Spinal cord (tissue), 10 donors: Measurements from ENCODE around the gene TRIO. TPM values are rescaled to one million over a fixed set of nuclear protein-coding genes. Genes with fewer than 3 reads are reported as not detected.
A peak's percentile ranks its signal among the peaks of the same experiment; 100 is the strongest.

Experiments used
- DNase-seq, 6 donors: peaks; one replicate each; pipeline versions ENCODE4 v3.0.0 to v3.0.0-alpha.2; 2013 to 2015; ENCODE audit warnings: low spot score in 6 of 6, low read depth in 4 of 6
- H3K27ac ChIP-seq: one replicate; pipeline ENCODE4 v1.5.1; 2013; ENCODE audit warnings: low read depth, low read length, control low read depth
- H3K27me3 ChIP-seq: one replicate; pipeline ENCODE4 v1.6.1; 2013; ENCODE audit warnings: low read length; ENCODE audit not compliant: control insufficient read depth, insufficient read depth
- H3K36me3 ChIP-seq: one replicate; pipeline ENCODE4 v1.6.1; 2013; ENCODE audit warnings: low read length; ENCODE audit not compliant: control insufficient read depth, insufficient read depth
- H3K4me1 ChIP-seq: one replicate; pipeline ENCODE4 v1.6.1; 2013; ENCODE audit warnings: low read length; ENCODE audit not compliant: control insufficient read depth, insufficient read depth
- H3K4me3 ChIP-seq: one replicate; pipeline ENCODE4 v1.5.1; 2013; ENCODE audit warnings: low read depth, low read length, control low read depth
- H3K9me3 ChIP-seq: one replicate; pipeline ENCODE4 v1.6.1; 2013; ENCODE audit warnings: low read length; ENCODE audit not compliant: control insufficient read depth, insufficient read depth
- WGBS: methylation state at CpG from one replicate; pipeline ENCODE4 v1.1.5; 2013; ENCODE audit warnings: missing lambda C conversion rate; ENCODE audit not compliant: insufficient coverage; 5-methylcytosine and 5-hydroxymethylcytosine counted together
- polyA plus RNA-seq, 2 donors: library from polyadenylated mRNA; unstranded; fragments of 120-200 nt; gene quantifications; one replicate each; pipeline ENCODE4 v1.2.1, GENCODE V29; 2013; ENCODE audit not compliant: insufficient read length in 2 of 2
- total RNA-seq, 2 donors: library from RNA; depleted of rRNA in 1 of 2; stranded (reverse); fragments of 120-200 nt in 1 of 2; fragments of >200 nt in 1 of 2; gene quantifications; one replicate each; pipeline versions ENCODE4 v1.2.3 to v1.2.4, GENCODE V29; 2013 to 2014
- donor health status: healthy.

TRIO gene
- total and polyA plus RNA-seq, 4 donors: 175 to 253 (median 240) TPM

DNA sequence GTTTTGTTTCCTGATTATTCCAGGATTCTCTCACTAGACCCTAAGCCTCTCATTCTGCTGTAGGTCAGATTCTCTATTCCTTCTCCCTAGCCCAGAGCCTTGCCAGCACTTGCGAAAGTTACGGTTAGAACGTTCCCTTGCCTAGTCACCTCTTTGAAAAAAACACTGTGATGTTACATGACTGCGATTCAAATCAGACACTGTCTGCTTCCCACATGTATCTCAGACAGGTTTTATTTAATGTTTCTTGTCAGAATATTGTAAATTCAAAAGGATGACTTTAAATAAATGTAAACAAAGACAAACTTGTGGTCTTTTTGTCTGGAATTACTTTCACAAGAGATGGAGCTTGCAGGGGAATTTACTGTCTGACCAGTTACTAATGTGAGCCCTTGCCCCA is 322.0 kb downstream of the TRIO start:
- H3K4me1 ChIP-seq: peaks cover 14% of the 10 kb centered on the region
- no peak overlapping the region for H3K27ac ChIP-seq
- H3K27me3 ChIP-seq: no peaks in the 10 kb centered on the region
- DNase-seq: no peak
- H3K9me3 ChIP-seq: no peaks in the 10 kb centered on the region
- peaks cover 46% of the 10 kb centered on the region for H3K36me3 ChIP-seq
- 100% methylated on average over 1 of the region's 4 CpGs for WGBS
- no peak overlapping the region for H3K4me3 ChIP-seq

DNA sequence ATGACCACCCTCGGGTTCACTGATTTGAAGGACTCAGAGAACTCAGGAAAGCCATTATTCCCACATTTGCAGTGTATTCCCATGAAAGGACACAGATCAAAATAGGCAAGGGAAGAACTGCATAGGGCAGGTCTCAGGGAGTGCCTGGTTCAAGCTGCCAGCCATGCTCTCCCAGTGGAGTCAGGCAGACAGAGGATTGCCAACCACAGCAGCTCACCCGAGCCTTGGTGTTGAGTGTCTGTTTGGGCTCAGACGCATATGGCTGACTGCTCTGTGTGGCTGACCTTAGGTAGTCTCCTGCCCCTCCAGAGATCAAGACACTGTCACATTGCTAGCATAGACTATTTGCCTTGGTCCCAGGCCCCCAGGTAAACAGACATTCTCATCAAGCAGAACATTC is 322.6 kb downstream of the TRIO start:
- DNase-seq: no peak
- peaks cover 14% of the 10 kb centered on the region for H3K4me1 ChIP-seq
- H3K9me3 ChIP-seq: no peaks in the 10 kb centered on the region
- no peak overlapping the region for H3K4me3 ChIP-seq
- 72% methylated on average over 2 of the region's 3 CpGs for WGBS
- H3K36me3 ChIP-seq: peaks cover 43% of the 10 kb centered on the region
- H3K27ac ChIP-seq: no peak overlapping the region
- no peaks in the 10 kb centered on the region for H3K27me3 ChIP-seq

- H3K27ac ChIP-seq: no peak overlapping the region
- H3K36me3 ChIP-seq: peaks cover 35% of the 10 kb centered on the region
- H3K9me3 ChIP-seq: no peaks in the 10 kb centered on the region
- DNase-seq: no peak
- no peak overlapping the region for H3K4me3 ChIP-seq
- H3K27me3 ChIP-seq: no peaks in the 10 kb centered on the region
- H3K4me1 ChIP-seq: peaks cover 14% of the 10 kb centered on the region
- WGBS: 100% methylated on average over 5 of the region's 8 CpGs
These were observed 324.1 kb downstream of the TRIO start for GRCh38 chr5:14467251-14467650.

DNA sequence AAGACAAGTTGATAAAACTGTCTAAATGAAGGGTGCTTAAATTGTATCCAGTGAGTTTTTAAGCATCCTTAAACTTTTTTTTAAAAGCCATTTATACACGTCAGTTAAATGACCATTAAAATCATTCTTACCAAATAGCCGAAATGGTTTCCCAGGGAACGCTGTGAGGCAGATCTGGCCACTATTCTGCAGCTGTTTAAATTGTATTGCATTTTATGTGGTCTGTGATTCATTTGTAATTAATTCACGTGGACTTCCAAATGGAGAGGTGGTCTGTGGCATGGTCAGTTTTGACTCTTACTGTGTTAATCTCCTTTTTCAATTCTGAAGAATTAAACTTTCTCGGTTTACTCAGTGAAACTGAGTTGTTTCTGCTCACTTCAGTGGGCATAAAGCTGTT is 324.7 kb downstream of the TRIO start:
- Histone ChIP-seq H3K36me3 (peaks cover 31% of the 10 kb centered on the region), H3K27me3 (no peaks in the 10 kb centered on the region), H3K9me3 (no peaks in the 10 kb centered on the region), H3K4me3 (no peak overlapping the region), H3K27ac (no peak overlapping the region), H3K4me1 (peaks cover 10% of the 10 kb centered on the region)
- no peak for DNase-seq
- 0% methylated on average over 1 of the region's 5 CpGs for WGBS

DNA sequence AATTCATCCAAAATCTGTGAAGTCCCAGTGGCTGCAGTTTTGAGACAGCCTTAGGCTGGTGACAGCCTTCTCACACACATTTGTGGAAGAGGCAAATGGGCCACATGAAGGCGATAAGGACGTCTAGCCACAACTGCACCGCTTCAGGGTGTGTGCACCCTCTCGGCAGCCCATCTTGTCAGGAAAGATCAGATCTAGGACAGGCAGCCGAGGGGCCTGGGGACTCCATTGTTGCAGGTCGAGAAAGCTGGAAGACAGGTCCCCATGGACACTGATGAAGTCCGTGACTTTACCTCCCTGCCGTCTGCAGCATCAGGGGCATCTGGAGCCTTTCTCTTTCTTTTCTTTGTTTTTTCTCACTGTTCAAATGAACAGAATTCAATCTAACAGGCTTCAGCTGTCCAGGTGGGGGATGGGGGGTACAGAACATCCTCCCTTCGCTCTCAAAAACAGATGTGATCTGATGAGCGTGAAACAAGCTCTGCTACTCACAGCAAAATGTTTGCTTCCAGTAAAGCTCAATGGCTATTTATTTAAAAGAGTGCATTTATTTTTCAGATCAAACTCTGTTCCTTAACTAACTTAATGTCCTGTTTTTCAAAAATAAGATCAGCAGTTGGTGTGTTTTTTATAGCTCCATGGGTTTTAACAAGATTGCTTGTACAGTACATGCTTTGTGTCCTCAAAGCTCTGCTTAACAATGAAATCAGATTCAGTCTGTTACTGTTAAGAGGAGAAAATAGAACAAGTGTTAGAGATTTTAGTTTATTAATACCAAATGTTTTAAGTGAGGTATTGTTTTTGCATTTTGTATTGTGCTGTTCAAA is 326.6 kb downstream of the TRIO start:
- 35% methylated on average over 8 of the region's 10 CpGs for WGBS
- Histone ChIP-seq H3K36me3 (peaks cover 26% of the 10 kb centered on the region), H3K4me1 (peaks cover 10% of the 10 kb centered on the region), H3K4me3 (no peak overlapping the region), H3K9me3 (no peaks in the 10 kb centered on the region), H3K27ac (peak overlapping the region; percentile 69), H3K27me3 (no peaks in the 10 kb centered on the region)
- DNase-seq: peak in 1 of 6 donors; percentile 59

DNA sequence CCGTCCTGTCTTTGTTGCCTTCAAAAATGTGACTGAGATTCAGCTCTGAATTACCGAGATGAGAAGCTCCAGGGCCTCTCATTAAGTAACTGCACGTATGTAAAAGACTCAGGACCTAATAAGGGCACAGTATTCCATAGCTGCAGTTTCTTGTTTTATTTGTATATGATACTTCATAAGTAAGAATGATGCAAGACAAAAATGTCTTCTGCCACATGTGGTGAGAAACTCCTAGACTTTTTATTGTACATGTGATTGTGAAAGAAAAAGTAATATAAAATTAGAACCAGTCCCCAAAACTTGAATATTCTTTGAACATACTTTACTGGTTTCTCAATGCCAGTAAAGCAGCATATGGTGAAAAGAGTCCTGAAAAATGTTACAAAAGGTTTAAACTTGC is 328.4 kb downstream of the TRIO start:
- Histone ChIP-seq H3K36me3 (peaks cover 24% of the 10 kb centered on the region), H3K4me1 (peaks cover 10% of the 10 kb centered on the region), H3K27me3 (no peaks in the 10 kb centered on the region), H3K4me3 (no peak overlapping the region), H3K9me3 (no peaks in the 10 kb centered on the region), H3K27ac (no peak overlapping the region)
- 57% methylated on average over 1 of the region's 3 CpGs for WGBS
- no peak for DNase-seq

GRCh38 chr5:14472986-14473567 is 329.9 kb downstream of the TRIO start:
- peaks cover 5% of the 10 kb centered on the region for H3K4me1 ChIP-seq
- H3K36me3 ChIP-seq: peaks cover 28% of the 10 kb centered on the region
- no peaks in the 10 kb centered on the region for H3K9me3 ChIP-seq
- no peaks in the 10 kb centered on the region for H3K27me3 ChIP-seq
- H3K4me3 ChIP-seq: no peak overlapping the region
- DNase-seq: no peak
- H3K27ac ChIP-seq: no peak overlapping the region
- WGBS: 70% methylated on average over 3 of the region's 3 CpGs

GRCh38 chr5:14475045-14475444 is 331.9 kb downstream of the TRIO start:
- Histone ChIP-seq H3K4me3 (no peak overlapping the region), H3K27me3 (no peaks in the 10 kb centered on the region), H3K9me3 (no peaks in the 10 kb centered on the region), H3K36me3 (peaks cover 28% of the 10 kb centered on the region), H3K4me1 (no peaks in the 10 kb centered on the region), H3K27ac (no peak overlapping the region)
- DNase-seq: no peak
- 91% methylated on average over 4 of the region's 4 CpGs for WGBS

GRCh38 chr5:14476786-14477435 is 333.8 kb downstream of the TRIO start:
- no peak for DNase-seq
- H3K27me3 ChIP-seq: no peaks in the 10 kb centered on the region
- H3K27ac ChIP-seq: no peak overlapping the region
- H3K36me3 ChIP-seq: peaks cover 34% of the 10 kb centered on the region
- no peak overlapping the region for H3K4me3 ChIP-seq
- no peaks in the 10 kb centered on the region for H3K4me1 ChIP-seq
- 100% methylated on average over 2 of the region's 4 CpGs for WGBS
- H3K9me3 ChIP-seq: no peaks in the 10 kb centered on the region
